CD14-positive monocyte (primary cell): ENCODE results near the gene WWOX. TPM values are rescaled to one million over a fixed set of nuclear protein-coding genes. Genes with fewer than 3 reads are reported as not detected.

Experiments
- DNase-seq, 3 donors: peaks; one replicate each; pipeline ENCODE4 v3.0.0-alpha.2; 2011 to 2022
- H2AFZ ChIP-seq: 2 replicates; pipeline ENCODE4 v1.6.0; 2012; ENCODE audit warnings: mild to moderate bottlenecking, low read depth, low read length, inconsistent platforms; ENCODE audit not compliant: insufficient read depth, poor library complexity, severe bottlenecking
- H3K27ac ChIP-seq, 2 donors: 1 replicate in 1 of 2; 2 replicates in 1 of 2; pipeline ENCODE4 v1.5.1; 2012 to 2013; ENCODE audit warnings: low read length in 2 of 2, control low read depth in 1 of 2, inconsistent platforms in 1 of 2, low read depth in 1 of 2, mild to moderate bottlenecking in 1 of 2
- H3K27me3 ChIP-seq, 2 donors: one replicate each; pipeline versions ENCODE4 v1.6.0 to v1.6.1; 2011 to 2013; ENCODE audit warnings: low read length in 2 of 2; ENCODE audit not compliant: control insufficient read depth in 2 of 2, insufficient read depth in 2 of 2
- H3K36me3 ChIP-seq, 2 donors: replicated peaks in 1 of 2; 1 replicate in 1 of 2; 2 replicates in 1 of 2; pipeline versions ENCODE4 v1.5.1 to v1.6.1; 2012 to 2013; ENCODE audit warnings: low read length in 2 of 2, control low read depth in 1 of 2, inconsistent platforms in 1 of 2, mild to moderate bottlenecking in 1 of 2; ENCODE audit not compliant: insufficient read depth in 2 of 2, control insufficient read depth in 1 of 2
- H3K4me1 ChIP-seq, 2 donors: 1 replicate in 1 of 2; 2 replicates in 1 of 2; pipeline versions ENCODE4 v1.5.1 to v1.6.1; 2012 to 2013; ENCODE audit warnings: low read length in 2 of 2, control low read depth in 1 of 2, inconsistent platforms in 1 of 2, mild to moderate bottlenecking in 1 of 2, moderate library complexity in 1 of 2; ENCODE audit not compliant: insufficient read depth in 2 of 2, control insufficient read depth in 1 of 2
- H3K4me2 ChIP-seq: replicated peaks from 2 replicates; pipeline ENCODE3; 2012; ENCODE audit warnings: low read length, moderate library complexity, mild to moderate bottlenecking; ENCODE audit not compliant: poor library complexity, severe bottlenecking; ENCODE audit errors: extremely low read depth
- H3K4me3 ChIP-seq, 3 experiments: fragments of 200-600 bp in 1 of 3; sonication (generic) in 1 of 3; replicated peaks in 1 of 3; 1 replicate in 2 of 3; 2 replicates in 1 of 3; pipeline ENCODE4 v1.5.1; 2011 to 2013; ENCODE audit warnings: low read length in 3 of 3, mild to moderate bottlenecking in 3 of 3, control low read depth in 2 of 3, low read depth in 2 of 3, inconsistent platforms in 1 of 3, moderate library complexity in 1 of 3
- H3K79me2 ChIP-seq: 2 replicates; pipeline ENCODE4 v1.6.0; 2012; ENCODE audit warnings: mild to moderate bottlenecking, control low read depth, inconsistent platforms, low read length, moderate library complexity; ENCODE audit not compliant: insufficient read depth
- H3K9ac ChIP-seq: 2 replicates; pipeline ENCODE4 v1.6.0; 2017; ENCODE audit warnings: low read length, mild to moderate bottlenecking; ENCODE audit not compliant: insufficient read depth, poor library complexity, severe bottlenecking
- H3K9me3 ChIP-seq, 2 donors: replicated peaks in 1 of 2; 1 replicate in 1 of 2; 2 replicates in 1 of 2; pipeline versions ENCODE4 v1.5.1 to v1.6.1; 2012 to 2013; ENCODE audit warnings: low read length in 2 of 2, control low read depth in 1 of 2; ENCODE audit not compliant: control insufficient read depth in 1 of 2, insufficient read depth in 1 of 2
- H4K20me1 ChIP-seq: 2 replicates; pipeline ENCODE4 v1.6.0; 2012; ENCODE audit warnings: mild to moderate bottlenecking, low read length, control low read depth, moderate library complexity; ENCODE audit not compliant: insufficient read depth
- H3K27ac Mint-ChIP-seq, 7 donors: one replicate each; pipeline ENCODE4 v1.8.0; 2020; ENCODE audit warnings: mild to moderate bottlenecking in 7 of 7, mixed read lengths in 7 of 7, moderate library complexity in 6 of 7, inconsistent platforms in 2 of 7
- H3K27me3 Mint-ChIP-seq, 3 donors: one replicate each; pipeline ENCODE4 v1.8.0; 2021 to 2022; ENCODE audit warnings: low read depth in 3 of 3, mild to moderate bottlenecking in 3 of 3, mixed read lengths in 3 of 3, moderate library complexity in 3 of 3, inconsistent platforms in 1 of 3
- H3K36me3 Mint-ChIP-seq, 2 donors: one replicate each; pipeline ENCODE4 v1.8.0; 2020; ENCODE audit warnings: mixed read lengths in 2 of 2, inconsistent platforms in 1 of 2, mild to moderate bottlenecking in 1 of 2
- H3K4me1 Mint-ChIP-seq: one replicate; pipeline ENCODE4 v1.8.0; 2020; ENCODE audit warnings: mild to moderate bottlenecking, mixed read lengths
- H3K4me3 Mint-ChIP-seq, 2 donors: one replicate each; pipeline ENCODE4 v1.8.0; 2020; ENCODE audit warnings: mild to moderate bottlenecking in 2 of 2, mixed read lengths in 2 of 2, moderate library complexity in 1 of 2
- H3K9me3 Mint-ChIP-seq, 7 donors: one replicate each; pipeline ENCODE4 v1.8.0; 2020 to 2022; ENCODE audit warnings: mixed read lengths in 7 of 7, mild to moderate bottlenecking in 6 of 7, moderate library complexity in 6 of 7, inconsistent platforms in 2 of 7
- WGBS: methylation state at CpG from one replicate; pipeline ENCODE4 v1.1.5; 2013; ENCODE audit warnings: missing lambda C conversion rate; ENCODE audit not compliant: insufficient coverage; 5-methylcytosine and 5-hydroxymethylcytosine counted together
- intact Hi-C, 2 donors: fragments of 100-400 bp; cut with micrococcal nuclease; formaldehyde crosslinking; loops; one replicate each; pipeline versions ENCODE4 v1.15.0 to v1.15.1; 2023
- polyA plus RNA-seq, 3 donors: library from polyadenylated mRNA; depleted of rRNA in 1 of 3; unstranded in 2 of 3; stranded (reverse) in 1 of 3; fragments of 300-500 nt in 2 of 3; fragments of >200 nt in 1 of 3; fragmentation: Illumina TruSeq in 2 of 3; gene quantifications; 1 replicate in 2 of 3; 2 replicates in 1 of 3; pipeline ENCODE4 v1.2.3, GENCODE V29; 2012 to 2021
- TF ChIP-seq, protein P1 (sequence below): fragments of 200-600 bp; IDR thresholded peaks from one replicate; pipeline ENCODE4 v1.8.0; 2022; ENCODE audit warnings: antibody characterized with exemption, mild to moderate bottlenecking

The WWOX gene
- polyA plus RNA-seq, 3 donors = 4.0 to 7.0 (median 6.3) TPM

DNA sequence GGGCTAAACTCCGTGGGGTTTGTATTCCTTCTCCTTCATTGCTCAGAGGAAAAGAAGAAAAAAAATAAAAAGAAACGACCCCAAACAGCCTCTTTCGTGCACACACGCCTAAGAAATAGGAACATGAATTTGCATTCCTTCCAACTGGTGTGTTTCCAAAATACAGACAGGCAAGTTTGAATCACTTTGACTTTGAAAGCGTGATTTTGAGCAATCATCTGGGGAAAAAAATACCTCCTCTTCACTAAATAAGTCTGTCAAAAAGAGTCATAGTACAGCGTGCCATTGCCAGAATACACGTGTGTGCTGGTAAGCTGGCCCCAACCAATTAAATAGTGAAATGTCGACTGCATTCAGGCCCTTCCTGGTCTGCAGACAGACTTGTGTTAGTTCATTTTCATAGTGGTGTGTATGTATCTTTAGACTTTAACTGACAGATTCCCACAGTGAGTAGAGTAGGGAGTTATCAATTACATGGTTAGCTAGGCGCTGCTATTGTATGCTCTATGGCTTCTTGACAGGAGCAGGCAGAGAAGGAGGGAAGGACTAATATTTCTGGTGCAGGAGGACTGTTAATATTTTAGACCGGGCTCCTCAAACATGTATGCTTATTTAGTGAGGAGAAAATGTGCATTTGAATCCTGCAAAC is 882.8 kb downstream of the WWOX start:
- H3K9me3 ChIP-seq = no peaks in the 10 kb centered on the region
- no peaks in the 10 kb centered on the region for H4K20me1 ChIP-seq
- H3K79me2 ChIP-seq = no peaks in the 10 kb centered on the region
- Mint-ChIP-seq H3K27ac (no peak overlapping the region), H3K4me1 (no peaks in the 10 kb centered on the region), H3K27me3 (peaks cover 0 to 3% (median 0%) of the 10 kb centered on the region in 3 donors), H3K36me3 (no peaks in the 10 kb centered on the region), H3K9me3 (peaks cover 0 to 8% (median 0%) of the 10 kb centered on the region in 7 donors), H3K4me3 (no peak overlapping the region)
- H3K27me3 ChIP-seq = no peaks in the 10 kb centered on the region
- no peak overlapping the region for H3K27ac ChIP-seq
- H3K4me3 ChIP-seq = no peak overlapping the region
- H3K36me3 ChIP-seq = no peaks in the 10 kb centered on the region
- H2AFZ ChIP-seq = no peak overlapping the region
- TF ChIP-seq, protein P1, sequence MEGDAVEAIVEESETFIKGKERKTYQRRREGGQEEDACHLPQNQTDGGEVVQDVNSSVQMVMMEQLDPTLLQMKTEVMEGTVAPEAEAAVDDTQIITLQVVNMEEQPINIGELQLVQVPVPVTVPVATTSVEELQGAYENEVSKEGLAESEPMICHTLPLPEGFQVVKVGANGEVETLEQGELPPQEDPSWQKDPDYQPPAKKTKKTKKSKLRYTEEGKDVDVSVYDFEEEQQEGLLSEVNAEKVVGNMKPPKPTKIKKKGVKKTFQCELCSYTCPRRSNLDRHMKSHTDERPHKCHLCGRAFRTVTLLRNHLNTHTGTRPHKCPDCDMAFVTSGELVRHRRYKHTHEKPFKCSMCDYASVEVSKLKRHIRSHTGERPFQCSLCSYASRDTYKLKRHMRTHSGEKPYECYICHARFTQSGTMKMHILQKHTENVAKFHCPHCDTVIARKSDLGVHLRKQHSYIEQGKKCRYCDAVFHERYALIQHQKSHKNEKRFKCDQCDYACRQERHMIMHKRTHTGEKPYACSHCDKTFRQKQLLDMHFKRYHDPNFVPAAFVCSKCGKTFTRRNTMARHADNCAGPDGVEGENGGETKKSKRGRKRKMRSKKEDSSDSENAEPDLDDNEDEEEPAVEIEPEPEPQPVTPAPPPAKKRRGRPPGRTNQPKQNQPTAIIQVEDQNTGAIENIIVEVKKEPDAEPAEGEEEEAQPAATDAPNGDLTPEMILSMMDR = no peak
- no peak overlapping the region for H3K9ac ChIP-seq
- H3K4me2 ChIP-seq = no peak overlapping the region
- no peak for DNase-seq
- no peaks in the 10 kb centered on the region for H3K4me1 ChIP-seq
- intact Hi-C loops = no loop called here
- 83% methylated on average over 3 of the region's 10 CpGs for WGBS

DNA sequence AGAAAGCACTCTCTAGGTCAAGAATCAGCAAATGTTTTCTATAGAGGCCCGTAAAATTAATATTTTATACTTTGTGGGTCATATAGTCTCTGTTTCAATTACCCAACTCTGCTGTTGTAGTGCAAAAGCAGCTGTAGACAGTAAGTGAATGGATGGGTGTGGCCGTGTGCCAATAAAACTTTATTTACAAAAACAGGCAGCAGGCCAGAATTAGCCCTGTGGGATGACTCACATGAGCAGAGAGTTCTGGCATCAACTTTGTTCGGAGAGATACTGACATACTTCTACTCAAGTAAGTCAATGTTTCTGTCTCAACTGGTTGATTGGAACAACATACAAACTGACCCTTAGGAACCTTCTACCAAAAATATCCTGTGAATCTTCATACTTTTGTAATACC is 884.9 kb downstream of the WWOX start:
- no peak for DNase-seq
- TF ChIP-seq, protein P1 = no peak
- Histone ChIP-seq H3K9ac (no peak overlapping the region), H3K9me3 (no peaks in the 10 kb centered on the region), H3K4me2 (no peak overlapping the region), H3K4me3 (no peak overlapping the region), H3K27me3 (no peaks in the 10 kb centered on the region), H3K4me1 (no peaks in the 10 kb centered on the region), H4K20me1 (no peaks in the 10 kb centered on the region), H3K36me3 (no peaks in the 10 kb centered on the region), H2AFZ (no peak overlapping the region), H3K27ac (no peak overlapping the region), H3K79me2 (no peaks in the 10 kb centered on the region)
- WGBS = 100% methylated on average over 1 of the region's 3 CpGs
- intact Hi-C loops = no loop called here
- Mint-ChIP-seq H3K4me3 (no peak overlapping the region), H3K36me3 (no peaks in the 10 kb centered on the region), H3K27me3 (peaks cover 0 to 3% (median 0%) of the 10 kb centered on the region in 3 donors), H3K27ac (no peak overlapping the region), H3K9me3 (peaks cover 0 to 13% (median 2%) of the 10 kb centered on the region in 7 donors), H3K4me1 (no peaks in the 10 kb centered on the region)
